Neuronal stem cell (in vitro differentiated cells): ENCODE measurements around the gene MYO15B.
A peak's percentile ranks its signal among the peaks of the same experiment; 100 is the strongest.

Experiments
- DNase-seq: peaks from one replicate; pipeline ENCODE4 v3.0.0-alpha.2; 2013; ENCODE audit warnings: low spot score
- H2AFZ ChIP-seq: one replicate; pipeline ENCODE4 v1.6.1; 2013; ENCODE audit warnings: mild to moderate bottlenecking, low read length, inconsistent platforms
- H2AK5ac ChIP-seq: 2 replicates; pipeline ENCODE4 v1.6.1; 2013; ENCODE audit warnings: low read depth, mild to moderate bottlenecking, inconsistent platforms, low read length, moderate library complexity, mixed read lengths
- H2BK120ac ChIP-seq: 2 replicates; pipeline ENCODE4 v1.6.1; 2013; ENCODE audit warnings: low read depth, mild to moderate bottlenecking, inconsistent platforms, low read length, moderate library complexity, mixed read lengths
- H2BK12ac ChIP-seq: one replicate; pipeline ENCODE4 v1.6.1; 2013; ENCODE audit warnings: low read length, inconsistent platforms
- H2BK15ac ChIP-seq: 2 replicates; pipeline ENCODE4 v1.6.1; 2013; ENCODE audit warnings: mild to moderate bottlenecking, low read length, inconsistent platforms, mixed read lengths
- H2BK5ac ChIP-seq: one replicate; pipeline ENCODE4 v1.6.1; 2013; ENCODE audit warnings: inconsistent platforms, mild to moderate bottlenecking, low read length, moderate library complexity
- H3K14ac ChIP-seq: one replicate; pipeline ENCODE4 v1.6.1; 2013; ENCODE audit warnings: low read length, inconsistent platforms
- H3K18ac ChIP-seq: 2 replicates; pipeline ENCODE4 v1.6.1; 2013; ENCODE audit warnings: low read length, inconsistent platforms
- H3K23ac ChIP-seq: 2 replicates; pipeline ENCODE4 v1.6.1; 2013; ENCODE audit warnings: low read depth, mild to moderate bottlenecking, mixed read lengths, low read length, inconsistent platforms; ENCODE audit not compliant: poor library complexity
- H3K27ac ChIP-seq: replicated peaks from 3 replicates; pipeline ENCODE4 v1.5.1; 2013; ENCODE audit warnings: low read length, inconsistent platforms
- H3K27me3 ChIP-seq, 3 experiments: 2 replicates each; pipeline ENCODE4 v1.6.1; 2013; ENCODE audit warnings: low read length in 3 of 3, mild to moderate bottlenecking in 2 of 3, inconsistent platforms in 1 of 3, low read depth in 1 of 3, mixed read lengths in 1 of 3, moderate library complexity in 1 of 3; ENCODE audit not compliant: control insufficient read depth in 3 of 3, insufficient read depth in 3 of 3
- H3K36me3 ChIP-seq, 2 donors: replicated peaks in 1 of 2; 2 replicates each; pipeline ENCODE4 v1.6.1; 2013; ENCODE audit warnings: low read length in 2 of 2; ENCODE audit not compliant: control insufficient read depth in 2 of 2, insufficient read depth in 2 of 2
- H3K4ac ChIP-seq: 2 replicates; pipeline ENCODE4 v1.6.1; 2013; ENCODE audit warnings: inconsistent platforms, mild to moderate bottlenecking, low read length, moderate library complexity
- H3K4me1 ChIP-seq, 2 donors: 1 replicate in 1 of 2; 2 replicates in 1 of 2; pipeline ENCODE4 v1.6.1; 2013; ENCODE audit warnings: low read length in 2 of 2, low read depth in 1 of 2; ENCODE audit not compliant: control insufficient read depth in 2 of 2, insufficient read depth in 1 of 2
- H3K4me2 ChIP-seq: one replicate; pipeline ENCODE4 v1.6.1; 2013; ENCODE audit warnings: mild to moderate bottlenecking, low read length, inconsistent platforms; ENCODE audit not compliant: insufficient read depth, poor library complexity, severe bottlenecking
- H3K4me3 ChIP-seq, 2 donors: 2 replicates each; pipeline ENCODE4 v1.5.1; 2013; ENCODE audit warnings: low read length in 2 of 2, mild to moderate bottlenecking in 2 of 2, inconsistent platforms in 1 of 2, moderate library complexity in 1 of 2
- H3K79me1 ChIP-seq: one replicate; pipeline ENCODE4 v1.6.1; 2013; ENCODE audit warnings: low read depth, mild to moderate bottlenecking, inconsistent platforms, low read length, moderate library complexity
- H3K9ac ChIP-seq: one replicate; pipeline ENCODE4 v1.6.1; 2013; ENCODE audit warnings: mild to moderate bottlenecking, low read depth, low read length, inconsistent platforms; ENCODE audit not compliant: poor library complexity
- H3K9me3 ChIP-seq, 2 donors: replicated peaks in 1 of 2; 2 replicates each; pipeline versions ENCODE3 to v1.6.1; 2013; ENCODE audit warnings: low read length in 2 of 2, mild to moderate bottlenecking in 2 of 2, inconsistent platforms in 1 of 2, low read depth in 1 of 2, mixed read lengths in 1 of 2, moderate library complexity in 1 of 2; ENCODE audit not compliant: control insufficient read depth in 2 of 2, insufficient read depth in 1 of 2
- H4K8ac ChIP-seq: one replicate; pipeline ENCODE4 v1.6.1; 2013; ENCODE audit warnings: low read depth, mild to moderate bottlenecking, inconsistent platforms, low read length, moderate library complexity
- H4K91ac ChIP-seq: one replicate; pipeline ENCODE4 v1.6.1; 2013; ENCODE audit warnings: low read length, low read depth, mild to moderate bottlenecking, inconsistent platforms; ENCODE audit not compliant: poor library complexity
- WGBS, 2 donors: extraction: QIAGEN DNeasy Blood & Tissue Kit; methylation state at CpG; one replicate each; pipeline ENCODE4 v1.1.7; 2013; ENCODE audit warnings: missing lambda C conversion rate in 2 of 2, mixed read lengths in 1 of 2; ENCODE audit not compliant: insufficient read length in 2 of 2, insufficient replicate concordance in 1 of 2; ENCODE audit errors: extremely low coverage in 2 of 2; 5-methylcytosine and 5-hydroxymethylcytosine counted together

Gene MYO15B

DNA sequence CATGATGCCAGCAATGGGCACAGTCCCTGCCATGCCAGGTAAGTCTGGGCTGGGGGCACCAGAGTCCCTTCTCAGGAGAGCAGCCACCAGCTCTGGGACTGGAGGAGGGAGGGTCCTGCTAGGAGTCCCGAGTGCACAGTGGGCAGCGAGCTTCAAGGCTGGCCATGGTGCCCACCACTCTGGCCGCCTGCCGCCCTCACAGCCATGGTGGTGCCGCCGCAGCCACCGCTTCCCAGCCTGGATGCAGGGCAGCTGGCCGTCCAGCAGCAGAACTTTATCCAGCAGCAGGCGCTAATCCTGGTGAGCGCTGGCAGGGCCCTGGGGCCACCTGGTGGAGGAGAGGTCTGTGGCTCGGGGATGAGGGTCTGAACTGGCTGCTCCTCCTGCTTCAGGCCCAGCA is 27.7 kb downstream of the MYO15B start:
- Histone ChIP-seq H3K79me1 (no peaks in the 10 kb centered on the region), H2BK15ac (no peak overlapping the region), H2BK5ac (no peak overlapping the region), H3K14ac (no peak overlapping the region), H3K18ac (peak overlapping the region; percentile 24), H3K27me3 (peaks cover 0 to 15% (median 0%) of the 10 kb centered on the region in 3 experiments), H3K27ac (no peak overlapping the region), H4K91ac (no peak overlapping the region), H3K9ac (peak overlapping the region; percentile 38), H2AK5ac (peak overlapping the region; percentile 82), H2BK120ac (peak overlapping the region; percentile 29), H2AFZ (no peak overlapping the region), H2BK12ac (no peak overlapping the region), H3K23ac (peak overlapping the region; percentile 25), H3K4me1 (peaks cover 2 to 13% of the 10 kb centered on the region in 2 donors), H3K36me3 (no peaks in the 10 kb centered on the region), H3K4ac (peak overlapping the region; percentile 30), H3K9me3 (no peaks in the 10 kb centered on the region), H4K8ac (no peak overlapping the region), H3K4me2 (no peak overlapping the region), H3K4me3 (peak overlapping the region in 1 of 2 donors; percentile 6)
- DNase-seq, result no peak
- no CpG with 5 or more reads among the region's 11 CpGs for WGBS, 2 donors

GRCh38 chr17:75616521-75617122 is 29.0 kb downstream of the MYO15B start:
- Histone ChIP-seq H3K9me3 (no peaks in the 10 kb centered on the region), H2BK12ac (no peak overlapping the region), H2BK120ac (no peak overlapping the region), H3K4me1 (peaks cover 2 to 13% of the 10 kb centered on the region in 2 donors), H4K91ac (no peak overlapping the region), H3K79me1 (peaks cover 2% of the 10 kb centered on the region), H2AK5ac (peak overlapping the region; percentile 20), H3K4me2 (no peak overlapping the region), H3K4me3 (no peak overlapping the region), H3K14ac (no peak overlapping the region), H3K9ac (no peak overlapping the region), H3K27me3 (peaks cover 0 to 9% (median 0%) of the 10 kb centered on the region in 3 experiments), H3K27ac (no peak overlapping the region), H2BK5ac (no peak overlapping the region), H2BK15ac (no peak overlapping the region), H3K18ac (peak overlapping the region; percentile 48), H3K23ac (no peak overlapping the region), H2AFZ (no peak overlapping the region), H4K8ac (no peak overlapping the region), H3K36me3 (no peaks in the 10 kb centered on the region), H3K4ac (no peak overlapping the region)
- DNase-seq, result no peak
- WGBS, 2 donors, result no CpG with 5 or more reads among the region's 24 CpGs

DNA sequence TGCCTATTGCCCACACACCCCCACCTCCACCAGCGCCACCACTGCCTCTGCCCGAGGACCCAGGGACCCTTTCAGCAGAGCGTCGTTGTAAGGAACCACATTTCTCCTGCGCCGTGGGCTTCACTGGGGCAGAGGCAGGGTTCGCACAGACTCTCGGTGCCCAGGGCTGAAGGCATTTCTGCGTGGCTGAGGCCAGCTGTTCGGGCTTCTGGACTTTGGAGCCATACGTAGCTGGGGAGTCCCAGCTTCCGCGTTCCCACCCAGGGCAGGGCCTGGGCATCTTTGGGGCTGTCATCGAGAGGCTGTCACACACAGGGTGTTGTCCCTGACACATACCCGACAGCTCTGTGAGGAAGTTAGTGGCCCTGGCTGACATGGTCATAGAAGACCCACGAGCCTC is 29.6 kb downstream of the MYO15B start:
- no CpG with 5 or more reads among the region's 16 CpGs for WGBS, 2 donors
- Histone ChIP-seq H3K27me3 (peaks cover 0 to 3% (median 0%) of the 10 kb centered on the region in 3 experiments), H3K4me3 (no peak overlapping the region), H3K36me3 (no peaks in the 10 kb centered on the region), H2BK15ac (no peak overlapping the region), H3K4me2 (no peak overlapping the region), H2BK120ac (no peak overlapping the region), H3K23ac (no peak overlapping the region), H2AK5ac (peak overlapping the region; percentile 45), H4K91ac (no peak overlapping the region), H3K18ac (peak overlapping the region; percentile 5), H3K9me3 (no peaks in the 10 kb centered on the region), H4K8ac (no peak overlapping the region), H3K4ac (no peak overlapping the region), H3K79me1 (peaks cover 2% of the 10 kb centered on the region), H2AFZ (no peak overlapping the region), H3K14ac (no peak overlapping the region), H3K4me1 (peaks cover 6 to 17% of the 10 kb centered on the region in 2 donors), H3K27ac (no peak overlapping the region), H3K9ac (no peak overlapping the region), H2BK5ac (no peak overlapping the region), H2BK12ac (no peak overlapping the region)
- DNase-seq, result no peak

- Histone ChIP-seq H3K27me3 (peaks cover 0 to 3% (median 0%) of the 10 kb centered on the region in 3 experiments), H3K4ac (no peak overlapping the region), H3K18ac (peak overlapping the region; percentile 5), H3K4me1 (peaks cover 8 to 18% of the 10 kb centered on the region in 2 donors), H2AK5ac (peak overlapping the region; percentile 45), H2BK15ac (no peak overlapping the region), H3K23ac (no peak overlapping the region), H3K9ac (no peak overlapping the region), H2BK12ac (no peak overlapping the region), H2BK5ac (no peak overlapping the region), H4K8ac (no peak overlapping the region), H3K9me3 (no peaks in the 10 kb centered on the region), H3K27ac (no peak overlapping the region), H2AFZ (no peak overlapping the region), H3K4me3 (no peak overlapping the region), H3K36me3 (no peaks in the 10 kb centered on the region), H3K79me1 (peaks cover 2% of the 10 kb centered on the region), H2BK120ac (no peak overlapping the region), H3K14ac (peak overlapping the region; percentile 27), H4K91ac (no peak overlapping the region), H3K4me2 (no peak overlapping the region)
- no CpG with 5 or more reads among the region's 11 CpGs for WGBS, 2 donors
- no peak for DNase-seq
These were observed 30.1 kb downstream of the MYO15B start for GRCh38 chr17:75617675-75618074.
